GM23338 (cell line): Measurements from ENCODE around the gene TNFRSF6B. TPM values are rescaled to one million over a fixed set of nuclear protein-coding genes. Genes with fewer than 3 reads are reported as not detected.

Experiments
- ATAC-seq: fragments of 200-7000 bp; cut with Tn5 transposase; 3 replicates; pipeline ENCODE4 v1.9.1; 2020
- DNase-seq: peaks from one replicate; pipeline ENCODE4 v3.0.0-alpha.2; 2015; ENCODE audit warnings: low spot score
- H2AFZ ChIP-seq: fragments of 200-600 bp; sonication (generic); 2 replicates; pipeline ENCODE4 v1.8.0; 2016; ENCODE audit warnings: antibody characterized with exemption, mild to moderate bottlenecking, moderate library complexity
- H3F3A ChIP-seq: fragments of 200-600 bp; sonication (generic); replicated peaks from 2 replicates; pipeline ENCODE4 v1.8.0; 2017; ENCODE audit warnings: antibody characterized with exemption, mixed run types, low read depth
- H3K27ac ChIP-seq: fragments of 200-600 bp; sonication (generic); 2 replicates; pipeline ENCODE4 v1.6.1; 2016; ENCODE audit warnings: low read depth
- H3K27me3 ChIP-seq: fragments of 200-600 bp; sonication (generic); 2 replicates; pipeline ENCODE4 v1.8.0; 2016; ENCODE audit warnings: mild to moderate bottlenecking, mixed run types, moderate library complexity; ENCODE audit not compliant: insufficient read depth
- H3K36me3 ChIP-seq: fragments of 200-600 bp; sonication (generic); 2 replicates; pipeline ENCODE4 v1.8.0; 2016; ENCODE audit warnings: mild to moderate bottlenecking; ENCODE audit not compliant: insufficient read depth
- H3K4me1 ChIP-seq: fragments of 200-600 bp; sonication (generic); 2 replicates; pipeline ENCODE4 v1.8.0; 2016; ENCODE audit warnings: mild to moderate bottlenecking, moderate library complexity; ENCODE audit not compliant: insufficient read depth
- H3K4me2 ChIP-seq: fragments of 200-600 bp; sonication (generic); 2 replicates; pipeline ENCODE4 v1.7.1; 2017; ENCODE audit warnings: mixed run types
- H3K4me3 ChIP-seq: fragments of 200-600 bp; sonication (generic); 2 replicates; pipeline ENCODE4 v1.6.1; 2016; ENCODE audit warnings: mixed run types
- H3K79me2 ChIP-seq: fragments of 200-600 bp; sonication (generic); replicated peaks from 2 replicates; pipeline ENCODE4 v1.8.0; 2017; ENCODE audit warnings: mild to moderate bottlenecking; ENCODE audit not compliant: insufficient read depth
- H3K9me2 ChIP-seq: fragments of 200-600 bp; sonication (generic); 2 replicates; pipeline ENCODE4 v1.8.0; 2017; ENCODE audit not compliant: insufficient read depth
- H4K20me1 ChIP-seq: fragments of 200-600 bp; sonication (generic); replicated peaks from 2 replicates; pipeline ENCODE4 v1.8.0; 2017; ENCODE audit warnings: mild to moderate bottlenecking; ENCODE audit not compliant: insufficient read depth
- H3K27ac Mint-ChIP-seq: 2 replicates; pipeline ENCODE4 v1.8.0; 2020; ENCODE audit warnings: inconsistent platforms, mild to moderate bottlenecking, moderate library complexity, mixed read lengths
- H3K27me3 Mint-ChIP-seq: 3 replicates; pipeline ENCODE4 v1.8.0; 2022; ENCODE audit warnings: low read depth, mild to moderate bottlenecking, moderate library complexity, mixed read lengths, inconsistent platforms; ENCODE audit not compliant: insufficient read depth, poor library complexity
- H3K36me3 Mint-ChIP-seq: 3 replicates; pipeline ENCODE4 v1.8.0; 2021; ENCODE audit warnings: low read depth, mild to moderate bottlenecking, inconsistent platforms, moderate library complexity, mixed read lengths
- H3K4me1 Mint-ChIP-seq: 3 replicates; pipeline ENCODE4 v1.8.0; 2020; ENCODE audit warnings: mild to moderate bottlenecking, inconsistent platforms, mixed read lengths
- H3K4me3 Mint-ChIP-seq: 3 replicates; pipeline ENCODE4 v1.8.0; 2021; ENCODE audit warnings: moderate library complexity, mild to moderate bottlenecking, inconsistent platforms, mixed read lengths
- H3K9me3 Mint-ChIP-seq: 3 replicates; pipeline ENCODE4 v1.8.0; 2020; ENCODE audit warnings: moderate library complexity, mild to moderate bottlenecking, inconsistent platforms, mixed read lengths
- CREB1 ChIP-seq: fragments of 250-450 bp; sonication (Bioruptor Pico); IDR thresholded peaks from 2 replicates; pipeline ENCODE4 v1.5.0; 2020; ENCODE audit warnings: low read depth, mild to moderate bottlenecking, moderate library complexity
- CTCF ChIP-seq, 2 experiments: fragments of 200-600 bp in 1 of 2; sonication (generic) in 1 of 2; conservative IDR thresholded peaks; 2 replicates each; pipeline versions ENCODE4 v1.5.1 to v1.6.1; 2016 to 2017; ENCODE audit warnings: antibody characterized with exemption in 2 of 2, low read depth in 2 of 2, mild to moderate bottlenecking in 2 of 2, moderate library complexity in 1 of 2
- EZH2 ChIP-seq: fragments of 200-600 bp; sonication (generic); IDR thresholded peaks from one replicate; pipeline ENCODE4 v1.8.0; 2017; ENCODE audit warnings: antibody characterized with exemption, mild to moderate bottlenecking, low read depth; ENCODE audit not compliant: unreplicated experiment
- EZH2phosphoT487 ChIP-seq: fragments of 200-600 bp; sonication (generic); IDR thresholded peaks from one replicate; pipeline ENCODE4 v1.8.1; 2018; ENCODE audit warnings: antibody characterized with exemption; ENCODE audit not compliant: unreplicated experiment
- JUNB ChIP-seq: IDR thresholded peaks from one replicate; pipeline ENCODE4 v1.6.1; 2016; ENCODE audit warnings: antibody characterized with exemption; ENCODE audit not compliant: unreplicated experiment
- NANOG ChIP-seq: IDR thresholded peaks from 2 replicates; pipeline ENCODE4 v1.6.1; 2016; ENCODE audit warnings: antibody characterized with exemption, borderline replicate concordance
- POLR2AphosphoS5 ChIP-seq: IDR thresholded peaks from 2 replicates; pipeline ENCODE4 v1.6.1; 2016; ENCODE audit warnings: antibody characterized with exemption, low read depth
- REST ChIP-seq: IDR thresholded peaks from one replicate; pipeline ENCODE4 v1.6.1; 2018; ENCODE audit warnings: antibody characterized with exemption; ENCODE audit not compliant: unreplicated experiment
- STAT1 ChIP-seq: IDR thresholded peaks from one replicate; pipeline ENCODE4 v1.6.1; 2016; ENCODE audit warnings: antibody characterized with exemption; ENCODE audit not compliant: unreplicated experiment
- ZNF114 ChIP-seq: fragments of 250-450 bp; sonication (Bioruptor Pico); IDR thresholded peaks from 2 replicates; pipeline ENCODE4 v1.5.0; 2020; ENCODE audit warnings: mild to moderate bottlenecking, moderate library complexity
- ZNF331 ChIP-seq: fragments of 250-450 bp; sonication (Bioruptor Pico); IDR thresholded peaks from 2 replicates; pipeline ENCODE4 v1.5.0; 2020; ENCODE audit warnings: low read depth, mild to moderate bottlenecking, moderate library complexity
- ZNF462 ChIP-seq: fragments of 250-450 bp; sonication (Bioruptor Pico); IDR thresholded peaks from 2 replicates; pipeline ENCODE4 v1.5.0; 2020; ENCODE audit warnings: mild to moderate bottlenecking, moderate library complexity
- polyA plus RNA-seq: library from polyadenylated mRNA; unstranded; fragments of >200 nt; fragmentation: Nextera tagmentation; extraction: Ambion mirVana; gene quantifications from 2 replicates; pipeline ENCODE4 v1.2.1, GENCODE V29; 2016
- total RNA-seq: library from RNA; depleted of rRNA; stranded (reverse); fragments of >200 nt; shearing (Covaris generic); gene quantifications from 2 replicates; pipeline ENCODE4 v1.2.3, GENCODE V29; 2014
- TF ChIP-seq, protein P1 (sequence below): IDR thresholded peaks from 2 replicates; pipeline ENCODE4 v1.6.1; 2016; ENCODE audit warnings: antibody characterized with exemption

TNFRSF6B gene
- total and polyA plus RNA-seq, 2 experiments from 2014 or later: 0.28 TPM; not detected in 1

DNA sequence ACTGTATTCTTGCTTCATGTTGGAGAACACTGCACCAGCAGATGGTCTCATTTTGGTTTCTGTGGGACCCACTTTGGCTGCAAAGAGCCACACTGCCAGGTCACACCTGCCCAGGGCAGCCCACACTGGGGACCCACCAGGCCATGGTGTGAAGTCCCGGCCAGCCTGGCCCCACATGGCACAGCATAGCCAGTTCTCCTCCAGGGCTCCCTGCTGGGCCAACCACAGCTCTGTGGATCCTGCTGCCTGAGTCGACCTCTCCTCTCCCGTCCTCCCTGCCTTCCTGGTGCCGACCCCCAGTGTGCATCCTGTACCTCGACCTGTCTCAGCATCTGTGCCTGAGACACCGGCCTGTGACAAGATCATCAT, 8.3 kb downstream of the TNFRSF6B start:
- H3K4me3 Mint-ChIP-seq: no peak overlapping the region
- H3K4me1 Mint-ChIP-seq: peaks cover 10% of the 10 kb centered on the region
- H3K79me2 ChIP-seq: peaks cover 22% of the 10 kb centered on the region
- no peak for TF ChIP-seq ZNF114 (CRISPR knock-in tag)
- TF ChIP-seq ZNF331: no peak
- no peak for TF ChIP-seq ZNF462 (CRISPR knock-in tag)
- no peak for TF ChIP-seq EZH2phosphoT487
- TF ChIP-seq JUNB: no peak
- TF ChIP-seq, protein P1, sequence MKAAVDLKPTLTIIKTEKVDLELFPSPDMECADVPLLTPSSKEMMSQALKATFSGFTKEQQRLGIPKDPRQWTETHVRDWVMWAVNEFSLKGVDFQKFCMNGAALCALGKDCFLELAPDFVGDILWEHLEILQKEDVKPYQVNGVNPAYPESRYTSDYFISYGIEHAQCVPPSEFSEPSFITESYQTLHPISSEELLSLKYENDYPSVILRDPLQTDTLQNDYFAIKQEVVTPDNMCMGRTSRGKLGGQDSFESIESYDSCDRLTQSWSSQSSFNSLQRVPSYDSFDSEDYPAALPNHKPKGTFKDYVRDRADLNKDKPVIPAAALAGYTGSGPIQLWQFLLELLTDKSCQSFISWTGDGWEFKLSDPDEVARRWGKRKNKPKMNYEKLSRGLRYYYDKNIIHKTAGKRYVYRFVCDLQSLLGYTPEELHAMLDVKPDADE: no peak
- TF ChIP-seq CTCF (conservative IDR thresholded peaks at IDR 0.05; ENCODE audit: low read depth in 2 of 2): no peak
- TF ChIP-seq REST: no peak
- no peak for TF ChIP-seq CREB1 (CRISPR knock-in tag)
- TF ChIP-seq EZH2: no peak
- no peak for TF ChIP-seq POLR2AphosphoS5
- TF ChIP-seq NANOG: no peak
- no peak for TF ChIP-seq STAT1
- peaks cover 12% of the 10 kb centered on the region for H3K27me3 Mint-ChIP-seq
- no peak for DNase-seq
- peaks cover 14% of the 10 kb centered on the region for H4K20me1 ChIP-seq
- no peak overlapping the region for H3K4me2 ChIP-seq
- no peak overlapping the region for H2AFZ ChIP-seq
- no peaks in the 10 kb centered on the region for H3K9me3 Mint-ChIP-seq
- no peaks in the 10 kb centered on the region for H3K27me3 ChIP-seq
- ATAC-seq: no peak
- peaks cover 8% of the 10 kb centered on the region; the same call in 1 of the 2 replicates for H3F3A ChIP-seq
- no peak overlapping the region for H3K27ac ChIP-seq
- H3K4me1 ChIP-seq: no peaks in the 10 kb centered on the region; the same call in 1 of the 2 replicates
- H3K36me3 ChIP-seq: no peaks in the 10 kb centered on the region
- no peak overlapping the region for H3K4me3 ChIP-seq
- no peak overlapping the region for H3K27ac Mint-ChIP-seq
- H3K36me3 Mint-ChIP-seq: peaks cover 23% of the 10 kb centered on the region
- no peaks in the 10 kb centered on the region for H3K9me2 ChIP-seq
